ENCODE measurements around the gene AMBP.

GRCh38 chr9:114126247-114127060 lies 48.4 kb upstream of the AMBP start:
- no peak for TF ChIP-seq CTCF (IDR thresholded peaks at IDR 0.05 in 8 of 11, conservative IDR thresholded peaks at IDR 0.05 in 3 of 11)
- no peak for TF ChIP-seq POLR2AphosphoS5 (IDR thresholded peaks at IDR 0.05)
- no peak for TF ChIP-seq POLR2A (IDR thresholded peaks at IDR 0.05)

All from spleen (tissue), 7 donors.